ENCODE data around the gene AKR7A2.
"Not testable (repeated sequence)": the region's sequence is repeated elsewhere in the genome, so short reads cannot be mapped to it uniquely, and the experiment has no call there.

AKR7A2 gene

GRCh38 chr1:19262047-19262446, 49.9 kb downstream of the AKR7A2 start:
- Histone ChIP-seq H3K9me3 (ENCODE audit: control insufficient read depth, insufficient read depth, low read length) (no peaks in the 10 kb centered on the region), H3K4me3 (ENCODE audit: low read length) (no peak overlapping the region), H3K4me1 (ENCODE audit: control insufficient read depth, insufficient read depth, low read length) (no peaks in the 10 kb centered on the region), H3K36me3 (ENCODE audit: control insufficient read depth, insufficient read depth, low read length) (peaks cover 18% of the 10 kb centered on the region; the same call in 1 of the 2 replicates), H3K27me3 (ENCODE audit: control insufficient read depth, insufficient read depth, low read length) (no peaks in the 10 kb centered on the region), H3K27ac (ENCODE audit: low read length) (no peak overlapping the region)
- WGBS (ENCODE audit: insufficient coverage, insufficient read length) = no CpG with 5 or more reads among the region's 5 CpGs
- DNase-seq (ENCODE audit: low read depth, low spot score) = no peak

DNA sequence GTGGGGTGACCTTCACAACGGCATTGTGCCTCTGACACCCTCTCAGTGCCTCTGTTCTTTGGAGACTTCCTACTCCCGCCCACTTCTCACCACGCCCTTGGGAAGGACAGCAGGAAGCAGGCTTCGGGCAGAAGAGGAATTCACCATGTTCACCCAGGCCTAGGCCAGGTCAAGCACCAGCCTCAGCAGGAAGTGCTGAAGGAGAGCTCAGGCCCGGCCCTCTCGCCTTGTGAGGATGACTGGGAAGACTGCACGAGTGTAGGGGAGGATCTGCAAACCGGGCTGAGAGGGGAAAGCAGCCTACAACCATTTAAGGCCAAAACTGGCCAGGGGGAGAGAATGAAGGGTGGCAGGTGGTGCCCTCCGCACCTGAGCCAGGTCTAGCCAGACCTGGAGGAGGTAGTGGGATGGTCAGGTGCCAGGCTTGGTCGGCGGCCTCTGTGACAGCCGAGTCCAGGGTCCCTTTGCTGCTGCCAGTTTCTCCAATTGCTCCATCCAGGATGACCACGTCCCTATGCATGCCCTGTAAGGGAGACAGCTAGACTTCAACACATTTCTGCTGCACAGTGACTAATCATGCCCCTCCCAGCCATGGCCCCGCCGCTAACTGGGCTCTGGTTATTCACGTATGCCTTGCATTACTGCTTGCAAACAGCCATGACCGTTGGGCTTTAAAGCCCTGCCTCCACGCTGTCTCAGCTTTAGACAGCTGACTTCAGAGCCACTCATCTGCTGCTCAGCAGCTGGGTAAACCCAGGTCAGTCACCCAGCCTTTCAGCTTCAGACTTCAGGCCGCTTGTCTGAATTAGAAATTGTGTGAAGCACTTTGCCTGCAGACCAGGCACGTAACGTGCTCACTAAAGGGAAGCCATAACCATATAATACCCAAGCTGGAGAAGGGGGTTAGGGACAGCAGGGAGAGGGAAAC, 51.5 kb downstream of the AKR7A2 start:
- Histone ChIP-seq H3K27ac (ENCODE audit: low read length) (no peak overlapping the region), H3K36me3 (ENCODE audit: control insufficient read depth, insufficient read depth, low read length) (peaks cover 27% of the 10 kb centered on the region), H3K27me3 (ENCODE audit: control insufficient read depth, insufficient read depth, low read length) (no peaks in the 10 kb centered on the region), H3K9me3 (ENCODE audit: control insufficient read depth, insufficient read depth, low read length) (no peaks in the 10 kb centered on the region), H3K4me1 (ENCODE audit: control insufficient read depth, insufficient read depth, low read length) (no peaks in the 10 kb centered on the region), H3K4me3 (ENCODE audit: low read length) (no peak overlapping the region)
- no peak for DNase-seq (ENCODE audit: low read depth, low spot score)
- WGBS (ENCODE audit: insufficient coverage, insufficient read length) = no CpG with 5 or more reads among the region's 21 CpGs

DNA sequence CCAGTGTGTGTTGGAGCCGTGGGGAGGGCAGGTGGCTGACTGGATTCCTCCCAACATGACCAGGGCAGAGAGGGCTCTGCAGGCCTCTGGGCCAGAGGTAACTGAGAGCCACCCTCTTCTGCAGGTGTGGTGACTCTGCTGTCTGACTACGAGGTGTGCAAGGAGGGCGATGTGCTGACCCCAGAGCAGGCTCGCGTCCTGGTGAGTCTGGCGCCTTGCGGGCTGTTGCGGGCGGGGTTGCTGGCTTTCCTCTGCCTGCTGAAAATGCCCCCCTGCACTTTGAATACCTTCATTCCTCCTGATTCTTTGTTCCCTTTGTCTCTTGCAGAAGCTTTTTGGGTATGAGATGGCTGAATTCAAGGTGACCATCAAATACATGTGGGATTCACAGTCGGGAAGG, 53.6 kb downstream of the AKR7A2 start:
- WGBS (ENCODE audit: insufficient coverage, insufficient read length) = no CpG with 5 or more reads among the region's 10 CpGs
- Histone ChIP-seq H3K27me3 (ENCODE audit: control insufficient read depth, insufficient read depth, low read length) (no peaks in the 10 kb centered on the region), H3K27ac (ENCODE audit: low read length) (no peak overlapping the region), H3K36me3 (ENCODE audit: control insufficient read depth, insufficient read depth, low read length) (peaks cover 30% of the 10 kb centered on the region), H3K4me1 (ENCODE audit: control insufficient read depth, insufficient read depth, low read length) (no peaks in the 10 kb centered on the region; the same call in 1 of the 2 replicates), H3K9me3 (ENCODE audit: control insufficient read depth, insufficient read depth, low read length) (no peaks in the 10 kb centered on the region), H3K4me3 (ENCODE audit: low read length) (no peak overlapping the region)
- no peak for DNase-seq (ENCODE audit: low read depth, low spot score)

- no peak overlapping the region for H3K27ac ChIP-seq (ENCODE audit: low read length)
- no peak for DNase-seq (ENCODE audit: low read depth, low spot score)
- no CpG with 5 or more reads among the region's 15 CpGs for WGBS (ENCODE audit: insufficient coverage, insufficient read length)
- no peaks in the 10 kb centered on the region for H3K9me3 ChIP-seq (ENCODE audit: control insufficient read depth, insufficient read depth, low read length)
- H3K4me1 ChIP-seq (ENCODE audit: control insufficient read depth, insufficient read depth, low read length) = no peaks in the 10 kb centered on the region; the same call in 1 of the 2 replicates
- H3K4me3 ChIP-seq (ENCODE audit: low read length) = no peak overlapping the region
- no peaks in the 10 kb centered on the region for H3K27me3 ChIP-seq (ENCODE audit: control insufficient read depth, insufficient read depth, low read length)
- peaks cover 30% of the 10 kb centered on the region for H3K36me3 ChIP-seq (ENCODE audit: control insufficient read depth, insufficient read depth, low read length)
These were observed 54.6 kb downstream of the AKR7A2 start for GRCh38 chr1:19257178-19257914.

- not testable (repeated sequence) for H3K4me3 ChIP-seq (ENCODE audit: low read length); H3K4me1 ChIP-seq (ENCODE audit: control insufficient read depth, insufficient read depth, low read length); H3K27me3 ChIP-seq (ENCODE audit: control insufficient read depth, insufficient read depth, low read length); DNase-seq (ENCODE audit: low read depth, low spot score); H3K9me3 ChIP-seq (ENCODE audit: control insufficient read depth, insufficient read depth, low read length); H3K27ac ChIP-seq (ENCODE audit: low read length)
- H3K36me3 ChIP-seq (ENCODE audit: control insufficient read depth, insufficient read depth, low read length) = peaks cover 30% of the 10 kb centered on the region
- WGBS (ENCODE audit: insufficient coverage, insufficient read length) = no CpG with 5 or more reads among the region's 5 CpGs
These were observed 55.6 kb downstream of the AKR7A2 start for GRCh38 chr1:19256301-19256700.

- Histone ChIP-seq H3K4me3 (ENCODE audit: low read length) (no peak overlapping the region), H3K36me3 (ENCODE audit: control insufficient read depth, insufficient read depth, low read length) (peaks cover 30% of the 10 kb centered on the region), H3K4me1 (ENCODE audit: control insufficient read depth, insufficient read depth, low read length) (no peaks in the 10 kb centered on the region; the same call in 1 of the 2 replicates), H3K27me3 (ENCODE audit: control insufficient read depth, insufficient read depth, low read length) (no peaks in the 10 kb centered on the region), H3K9me3 (ENCODE audit: control insufficient read depth, insufficient read depth, low read length) (no peaks in the 10 kb centered on the region), H3K27ac (ENCODE audit: low read length) (no peak overlapping the region)
- no peak for DNase-seq (ENCODE audit: low read depth, low spot score)
- WGBS (ENCODE audit: insufficient coverage, insufficient read length) = no CpG with 5 or more reads among the region's 4 CpGs
These were observed 56.7 kb downstream of the AKR7A2 start for GRCh38 chr1:19255288-19255687.

DNA sequence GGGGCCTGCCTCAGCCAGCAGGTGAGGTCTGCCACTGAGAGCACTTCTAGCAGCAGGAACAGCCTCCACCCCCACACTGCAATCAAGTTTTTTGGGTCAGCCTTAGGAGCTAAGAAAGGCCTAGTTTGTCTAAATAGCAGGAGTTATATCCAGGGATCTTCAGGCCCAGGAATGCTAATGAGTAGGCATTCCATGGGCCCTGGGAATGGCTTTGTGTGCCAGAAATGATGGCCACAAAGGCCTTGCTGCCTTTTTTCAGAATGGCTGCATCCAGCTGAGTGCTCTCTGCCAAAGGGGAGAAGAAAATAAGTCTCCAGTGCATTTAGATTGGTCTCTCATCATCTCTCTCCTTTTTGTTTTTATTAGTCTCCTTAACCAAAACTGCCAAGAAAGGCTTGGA, 57.5 kb downstream of the AKR7A2 start:
- Histone ChIP-seq H3K9me3 (ENCODE audit: control insufficient read depth, insufficient read depth, low read length) (no peaks in the 10 kb centered on the region), H3K36me3 (ENCODE audit: control insufficient read depth, insufficient read depth, low read length) (peaks cover 29% of the 10 kb centered on the region), H3K27me3 (ENCODE audit: control insufficient read depth, insufficient read depth, low read length) (no peaks in the 10 kb centered on the region), H3K4me1 (ENCODE audit: control insufficient read depth, insufficient read depth, low read length) (no peaks in the 10 kb centered on the region; the same call in 1 of the 2 replicates), H3K27ac (ENCODE audit: low read length) (no peak overlapping the region), H3K4me3 (ENCODE audit: low read length) (no peak overlapping the region)
- no peak for DNase-seq (ENCODE audit: low read depth, low spot score)

Data from iPS DF 6.9 (cell line).